Osteocyte (in vitro differentiated cells): Measurements from ENCODE around the gene SDHC. TPM values are rescaled to one million over a fixed set of nuclear protein-coding genes. Genes with fewer than 3 reads are reported as not detected.
A peak's percentile ranks its signal among the peaks of the same experiment; 100 is the strongest.

Source experiments
- DNase-seq: peaks from one replicate; pipeline ENCODE4 v3.0.0; 2021; ENCODE audit warnings: mixed read lengths; ENCODE audit not compliant: unreplicated experiment; ENCODE audit errors: extremely low spot score
- H3K27ac Mint-ChIP-seq: one replicate; pipeline ENCODE4 v1.8.0; 2021; ENCODE audit warnings: mild to moderate bottlenecking, mixed read lengths; ENCODE audit not compliant: unreplicated experiment
- H3K27me3 Mint-ChIP-seq: one replicate; pipeline ENCODE4 v1.8.0; 2021; ENCODE audit warnings: mixed read lengths; ENCODE audit not compliant: unreplicated experiment
- H3K36me3 Mint-ChIP-seq: one replicate; pipeline ENCODE4 v1.8.0; 2021; ENCODE audit warnings: mixed read lengths; ENCODE audit not compliant: unreplicated experiment
- H3K4me1 Mint-ChIP-seq: one replicate; pipeline ENCODE4 v1.8.0; 2021; ENCODE audit warnings: mixed read lengths; ENCODE audit not compliant: unreplicated experiment
- H3K4me3 Mint-ChIP-seq: one replicate; pipeline ENCODE4 v1.8.0; 2021; ENCODE audit warnings: mild to moderate bottlenecking, moderate library complexity, mixed read lengths; ENCODE audit not compliant: unreplicated experiment
- H3K9me3 Mint-ChIP-seq: one replicate; pipeline ENCODE4 v1.8.0; 2021; ENCODE audit warnings: mixed read lengths; ENCODE audit not compliant: unreplicated experiment
- CTCF ChIP-seq: fragments of 200-600 bp; sonication (generic); IDR thresholded peaks from 2 replicates; pipeline ENCODE4 v1.5.0; 2021; ENCODE audit warnings: antibody characterized with exemption, mild to moderate bottlenecking, moderate library complexity
- long read RNA-seq: library from polyadenylated mRNA; unstranded; transcript quantifications from one replicate; pipeline ENCODE4 v2.0.0, GENCODE V29; 2021
- total RNA-seq: library from RNA; stranded (reverse); gene quantifications from 2 replicates; pipeline ENCODE4 v1.2.1, GENCODE V29; 2021

SDHC gene
- 148 and 164 TPM in 2 replicates for total RNA-seq
- long read RNA-seq, full-length matches to known transcripts, result 276 of 289 reads
- long read RNA-seq, partial matches to known transcripts, result 4 of 289 reads
- long read RNA-seq, other reads (novel, unspliced or antisense), result 9 of 289 reads

GRCh38 chr1:161314201-161314981, at the start of gene SDHC:
TSS of gene SDHC (plus strand) at chr1:161314381. CDS start at chr1:161314406, 25 bp downstream.
- DNase-seq, result peak; percentile 96
- H3K9me3 Mint-ChIP-seq, result no peaks in the 10 kb centered on the region

GRCh38 chr1:161265305-161265704, 48.9 kb upstream of the SDHC start:
- Mint-ChIP-seq H3K4me3 (no peak overlapping the region), H3K27ac (no peak overlapping the region), H3K36me3 (no peaks in the 10 kb centered on the region), H3K9me3 (no peaks in the 10 kb centered on the region), H3K27me3 (peaks cover 38% of the 10 kb centered on the region), H3K4me1 (peaks cover 14% of the 10 kb centered on the region)
- TF ChIP-seq CTCF, result no peak
- no peak for DNase-seq

More at GRCh38 chr1:161314201-161314981, at the start of gene SDHC:
- TF ChIP-seq CTCF, result peak; percentile 54
- Mint-ChIP-seq H3K4me1 (peaks cover 18% of the 10 kb centered on the region), H3K36me3 (peaks cover 3% of the 10 kb centered on the region), H3K27me3 (peaks cover 11% of the 10 kb centered on the region), H3K4me3 (peak within 1 kb of the TSS; percentile 97), H3K27ac (peak within 1 kb of the TSS; percentile 97)

GRCh38 chr1:161266202-161266601, 48.0 kb upstream of the SDHC start:
- DNase-seq, result no peak
- no peaks in the 10 kb centered on the region for H3K36me3 Mint-ChIP-seq
- no peak overlapping the region for H3K4me3 Mint-ChIP-seq
- H3K27me3 Mint-ChIP-seq, result peaks cover 29% of the 10 kb centered on the region
- no peak overlapping the region for H3K27ac Mint-ChIP-seq
- peaks cover 10% of the 10 kb centered on the region for H3K4me1 Mint-ChIP-seq
- H3K9me3 Mint-ChIP-seq, result no peaks in the 10 kb centered on the region
- no peak for TF ChIP-seq CTCF

- Mint-ChIP-seq H3K4me3 (no peak overlapping the region), H3K9me3 (no peaks in the 10 kb centered on the region), H3K36me3 (no peaks in the 10 kb centered on the region), H3K27me3 (peaks cover 26% of the 10 kb centered on the region), H3K4me1 (peaks cover 8% of the 10 kb centered on the region), H3K27ac (no peak overlapping the region)
- no peak for TF ChIP-seq CTCF
- DNase-seq, result no peak
Measured at GRCh38 chr1:161266836-161267235, 47.3 kb upstream of the SDHC start.

- H3K4me3 Mint-ChIP-seq, result no peak overlapping the region
- H3K36me3 Mint-ChIP-seq, result no peaks in the 10 kb centered on the region
Measured at GRCh38 chr1:161267321-161267720, 46.9 kb upstream of the SDHC start.

More at GRCh38 chr1:161267321-161267720, 46.9 kb upstream of the SDHC start:
- no peak for TF ChIP-seq CTCF
- peaks cover 25% of the 10 kb centered on the region for H3K27me3 Mint-ChIP-seq
- H3K27ac Mint-ChIP-seq, result no peak overlapping the region
- no peaks in the 10 kb centered on the region for H3K9me3 Mint-ChIP-seq
- peaks cover 8% of the 10 kb centered on the region for H3K4me1 Mint-ChIP-seq
- no peak for DNase-seq
